Type B pancreatic cell (in vitro differentiated cells): ENCODE data around the gene CYP24A1. TPM values are rescaled to one million over a fixed set of nuclear protein-coding genes. Genes with fewer than 3 reads are reported as not detected.

Experiments used
- DNase-seq: peaks from one replicate; pipeline ENCODE4 v3.0.0; 2021; ENCODE audit warnings: mixed read lengths; ENCODE audit not compliant: unreplicated experiment; ENCODE audit errors: extremely low spot score
- H3K27ac Mint-ChIP-seq: 2 replicates; pipeline ENCODE4 v1.8.0; 2021; ENCODE audit warnings: mild to moderate bottlenecking, mixed read lengths
- H3K27me3 Mint-ChIP-seq: 2 replicates; pipeline ENCODE4 v1.8.0; 2021; ENCODE audit warnings: mixed read lengths
- H3K36me3 Mint-ChIP-seq: 2 replicates; pipeline ENCODE4 v1.8.0; 2021; ENCODE audit warnings: mixed read lengths
- H3K4me1 Mint-ChIP-seq: one replicate; pipeline ENCODE4 v1.8.0; 2021; ENCODE audit warnings: mixed read lengths; ENCODE audit not compliant: unreplicated experiment
- H3K4me3 Mint-ChIP-seq: 2 replicates; pipeline ENCODE4 v1.8.0; 2021; ENCODE audit warnings: mild to moderate bottlenecking, mixed read lengths
- H3K9me3 Mint-ChIP-seq: 2 replicates; pipeline ENCODE4 v1.8.0; 2021; ENCODE audit warnings: mixed read lengths
- CTCF ChIP-seq: fragments of 200-600 bp; sonication (generic); conservative IDR thresholded peaks from 2 replicates; pipeline ENCODE4 v1.5.0; 2021; ENCODE audit warnings: antibody characterized with exemption, mild to moderate bottlenecking
- total RNA-seq: library from RNA; stranded (reverse); gene quantifications from 2 replicates; pipeline ENCODE4 v1.2.1, GENCODE V29; 2021; ENCODE audit warnings: low replicate concordance

Gene CYP24A1
- total RNA-seq, 1 donor from 2014 or later = 7.1 TPM

GRCh38 chr20:54195483-54196472, 22.0 kb upstream of the CYP24A1 start:
- no peaks in the 10 kb centered on the region for H3K27me3 Mint-ChIP-seq
- no peak for DNase-seq
- peaks cover under 1% of the 10 kb centered on the region for H3K4me1 Mint-ChIP-seq
- H3K4me3 Mint-ChIP-seq = no peak overlapping the region
- no peak overlapping the region for H3K27ac Mint-ChIP-seq
- TF ChIP-seq CTCF = no peak
- H3K9me3 Mint-ChIP-seq = peaks cover 4% of the 10 kb centered on the region
- no peaks in the 10 kb centered on the region for H3K36me3 Mint-ChIP-seq

GRCh38 chr20:54194724-54195438, 21.1 kb upstream of the CYP24A1 start:
- Mint-ChIP-seq H3K27me3 (no peaks in the 10 kb centered on the region), H3K4me1 (no peaks in the 10 kb centered on the region), H3K9me3 (peaks cover 4% of the 10 kb centered on the region), H3K36me3 (no peaks in the 10 kb centered on the region), H3K4me3 (no peak overlapping the region), H3K27ac (no peak overlapping the region)
- TF ChIP-seq CTCF = peak; percentile 57
- DNase-seq = no peak

DNA sequence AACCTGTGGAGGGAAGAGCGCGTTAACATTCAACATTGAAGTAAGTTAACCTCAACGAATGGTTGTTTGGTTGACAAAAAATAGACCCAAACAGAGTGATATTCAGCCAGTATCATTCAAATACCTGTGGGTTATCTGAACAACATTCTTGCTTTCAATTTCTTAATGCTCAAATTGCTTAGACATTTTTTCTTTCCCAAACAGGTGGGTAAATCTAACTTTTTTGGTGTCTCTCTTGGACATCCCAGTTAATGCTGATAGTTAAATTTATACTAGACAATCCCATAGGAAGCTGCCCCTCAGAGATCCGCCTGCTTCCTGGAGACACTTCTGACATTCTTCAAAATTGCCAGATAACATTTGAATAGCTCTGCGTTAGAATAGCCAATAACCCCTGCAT, 20.0 kb upstream of the CYP24A1 start:
- Mint-ChIP-seq H3K27me3 (no peaks in the 10 kb centered on the region), H3K4me3 (no peak overlapping the region), H3K4me1 (peaks cover 9% of the 10 kb centered on the region), H3K36me3 (no peaks in the 10 kb centered on the region), H3K9me3 (peaks cover 4% of the 10 kb centered on the region), H3K27ac (no peak overlapping the region)
- no peak for TF ChIP-seq CTCF
- no peak for DNase-seq

GRCh38 chr20:54190217-54190616, 16.4 kb upstream of the CYP24A1 start:
- Mint-ChIP-seq H3K27me3 (peaks cover under 1% of the 10 kb centered on the region), H3K4me1 (peaks cover 14% of the 10 kb centered on the region), H3K9me3 (peaks cover 4% of the 10 kb centered on the region), H3K36me3 (no peaks in the 10 kb centered on the region), H3K4me3 (no peak overlapping the region), H3K27ac (no peak overlapping the region)
- TF ChIP-seq CTCF = no peak
- no peak for DNase-seq

DNA sequence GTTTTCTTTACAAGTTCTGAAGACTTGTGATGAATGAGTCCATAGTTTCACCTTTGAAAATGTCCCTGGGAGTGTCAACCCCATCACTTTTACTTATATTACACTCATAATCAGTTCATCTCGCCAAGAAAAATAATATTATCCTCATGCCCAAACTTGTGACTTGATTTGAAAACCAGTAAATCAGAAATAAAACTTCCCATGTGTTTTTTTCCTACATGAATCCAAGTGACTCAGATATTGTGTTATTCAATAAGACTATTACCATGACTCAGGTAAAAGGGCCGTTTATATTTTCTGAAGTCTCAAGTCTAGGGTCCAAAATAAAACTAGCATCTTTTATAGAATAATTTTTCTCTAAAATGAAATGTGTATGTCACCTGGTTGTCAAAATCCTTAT, 15.8 kb upstream of the CYP24A1 start:
- H3K4me1 Mint-ChIP-seq = peaks cover 20% of the 10 kb centered on the region
- TF ChIP-seq CTCF = no peak
- H3K27me3 Mint-ChIP-seq = peaks cover 6% of the 10 kb centered on the region
- H3K4me3 Mint-ChIP-seq = no peak overlapping the region
- peak overlapping the region; percentile 52 for H3K27ac Mint-ChIP-seq
- DNase-seq = no peak
- peaks cover 4% of the 10 kb centered on the region for H3K9me3 Mint-ChIP-seq
- no peaks in the 10 kb centered on the region for H3K36me3 Mint-ChIP-seq
